Sigmoid colon (tissue), 4 donors: ENCODE measurements around the gene QSOX1.

Source experiments
- CTCF ChIP-seq, 4 experiments: fragments of 450-650 bp in 3 of 4; fragments of 200-600 bp in 1 of 4; IDR thresholded peaks; one replicate each; pipeline ENCODE4 v1.5.1; 2016 to 2019; ENCODE audit warnings: antibody characterized with exemption in 4 of 4, mild to moderate bottlenecking in 3 of 4, moderate library complexity in 2 of 4
- EP300 ChIP-seq, 4 donors: sonication (generic); formaldehyde crosslinking; IDR thresholded peaks; one replicate each; pipeline ENCODE4 v1.6.1; 2017; ENCODE audit warnings: antibody characterized with exemption in 4 of 4
- POLR2A ChIP-seq, 2 donors: fragments of 450-650 bp; IDR thresholded peaks; one replicate each; pipeline ENCODE4 v1.6.1; 2016; ENCODE audit warnings: antibody characterized with exemption in 2 of 2, mild to moderate bottlenecking in 2 of 2, moderate library complexity in 2 of 2
- POLR2AphosphoS5 ChIP-seq, 4 donors: sonication (generic); formaldehyde crosslinking; IDR thresholded peaks; one replicate each; pipeline ENCODE4 v1.6.1; 2017; ENCODE audit warnings: antibody characterized with exemption in 4 of 4

GRCh38 chr1:180184041-180184440 is 29.4 kb downstream of the QSOX1 start:
- TF ChIP-seq CTCF (IDR thresholded peaks at IDR 0.05) (no peak), POLR2A (IDR thresholded peaks at IDR 0.05) (no peak), EP300 (IDR thresholded peaks at IDR 0.05) (no peak), POLR2AphosphoS5 (IDR thresholded peaks at IDR 0.05) (no peak)
